ENCODE data around the gene CBLB.
"Not testable (repeated sequence)": the region's sequence is repeated elsewhere in the genome, so short reads cannot be mapped to it uniquely, and the experiment has no call there.

The CBLB gene

GRCh38 chr3:105745046-105745445 is 123.8 kb downstream of the CBLB start:
- DNase-seq = no peak

- no peak for DNase-seq
Measured at GRCh38 chr3:105744202-105744601, 124.6 kb downstream of the CBLB start.

GRCh38 chr3:105733356-105733755 is 135.5 kb downstream of the CBLB start:
- DNase-seq = no peak

- DNase-seq = no peak
Measured at GRCh38 chr3:105731686-105732085, 137.1 kb downstream of the CBLB start.

- no peak for DNase-seq
Measured at GRCh38 chr3:105730801-105731354, 137.9 kb downstream of the CBLB start.

GRCh38 chr3:105729667-105730066 is 139.1 kb downstream of the CBLB start:
- DNase-seq = no peak

- no peak for DNase-seq
Measured at GRCh38 chr3:105728771-105729312, 140.0 kb downstream of the CBLB start.

- DNase-seq = not testable (repeated sequence)
Measured at GRCh38 chr3:105727036-105727435, 141.8 kb downstream of the CBLB start.

- DNase-seq = no peak
Measured at GRCh38 chr3:105722943-105723556, 145.8 kb downstream of the CBLB start.

- DNase-seq = no peak
Measured at GRCh38 chr3:105719791-105720190, 149.0 kb downstream of the CBLB start.

GRCh38 chr3:105715372-105715771 is 153.4 kb downstream of the CBLB start:
- no peak for DNase-seq

GRCh38 chr3:105714453-105714852 is 154.4 kb downstream of the CBLB start:
- no peak for DNase-seq

- DNase-seq = no peak
Measured at GRCh38 chr3:105708980-105709379, 159.8 kb downstream of the CBLB start.

- no peak for DNase-seq
Measured at GRCh38 chr3:105707009-105707408, 161.8 kb downstream of the CBLB start.

- no peak for DNase-seq
Measured at GRCh38 chr3:105704726-105705410, 163.9 kb downstream of the CBLB start.

GRCh38 chr3:105700575-105700974 is 168.2 kb downstream of the CBLB start:
- DNase-seq = no peak

- no peak for DNase-seq
Measured at GRCh38 chr3:105691633-105692032, 177.2 kb downstream of the CBLB start.

- DNase-seq = no peak
Measured at GRCh38 chr3:105691053-105691452, 177.8 kb downstream of the CBLB start.

- DNase-seq = no peak
Measured at GRCh38 chr3:105688821-105689220, 180.0 kb downstream of the CBLB start.

GRCh38 chr3:105686278-105686897 is 182.4 kb downstream of the CBLB start:
- DNase-seq = peak; percentile 14

GRCh38 chr3:105679951-105680350 is 188.9 kb downstream of the CBLB start:
- DNase-seq = no peak

GRCh38 chr3:105678017-105678416 is 190.8 kb downstream of the CBLB start:
- no peak for DNase-seq

- DNase-seq = no peak
Measured at GRCh38 chr3:105676621-105677300, 192.1 kb downstream of the CBLB start.

Measured in NCI-H1694 treated with DMSO at 0.1 percent for 48 hours (cell line).